Left ventricle myocardium inferior (tissue), 1 donor: ENCODE results near the gene STAC2. TPM values are rescaled to one million over a fixed set of nuclear protein-coding genes. Genes with fewer than 3 reads are reported as not detected.
A peak's percentile ranks its signal among the peaks of the same experiment; 100 is the strongest.

Experiments used
- DNase-seq: peaks from one replicate; pipeline ENCODE4 v3.0.0-alpha.2; 2020
- H3K27ac ChIP-seq: fragments of 200-600 bp; replicated peaks from 2 replicates; pipeline ENCODE4 v1.8.0; 2021
- H3K27me3 ChIP-seq: fragments of 200-600 bp; 2 replicates; pipeline ENCODE4 v1.8.0; 2021; ENCODE audit warnings: low read depth
- H3K36me3 ChIP-seq: fragments of 200-600 bp; 2 replicates; pipeline ENCODE4 v1.8.0; 2021
- H3K4me1 ChIP-seq: fragments of 200-600 bp; 2 replicates; pipeline ENCODE4 v1.8.0; 2021
- H3K4me3 ChIP-seq: fragments of 200-600 bp; 2 replicates; pipeline ENCODE4 v1.8.0; 2021; ENCODE audit warnings: mild to moderate bottlenecking, moderate library complexity
- H3K9me3 ChIP-seq: fragments of 200-600 bp; replicated peaks from 2 replicates; pipeline ENCODE4 v1.8.0; 2021
- intact Hi-C: fragments of 100-400 bp; cut with micrococcal nuclease; formaldehyde crosslinking; loops from one replicate; pipeline ENCODE4 v1.11.0; 2022
- total RNA-seq: library from RNA; stranded (reverse); fragmentation: NEBNext Ultra II Directional; extraction: Animal tissue kit (Norgen Biotek cat#: 25700); gene quantifications from one replicate; pipeline ENCODE4 v1.2.1, GENCODE V29; 2021
- TF ChIP-seq, protein P1 (sequence below): fragments of 200-600 bp; IDR thresholded peaks from 2 replicates; pipeline ENCODE4 v1.8.0; 2021; ENCODE audit warnings: antibody characterized with exemption, mild to moderate bottlenecking, borderline replicate concordance
- donor health status: DM: no; HTN: yes; CAD: no; lungs with severe emphysema.

The STAC2 gene
- total RNA-seq, 1 donor from 2014 or later, result 0.36 TPM

DNA sequence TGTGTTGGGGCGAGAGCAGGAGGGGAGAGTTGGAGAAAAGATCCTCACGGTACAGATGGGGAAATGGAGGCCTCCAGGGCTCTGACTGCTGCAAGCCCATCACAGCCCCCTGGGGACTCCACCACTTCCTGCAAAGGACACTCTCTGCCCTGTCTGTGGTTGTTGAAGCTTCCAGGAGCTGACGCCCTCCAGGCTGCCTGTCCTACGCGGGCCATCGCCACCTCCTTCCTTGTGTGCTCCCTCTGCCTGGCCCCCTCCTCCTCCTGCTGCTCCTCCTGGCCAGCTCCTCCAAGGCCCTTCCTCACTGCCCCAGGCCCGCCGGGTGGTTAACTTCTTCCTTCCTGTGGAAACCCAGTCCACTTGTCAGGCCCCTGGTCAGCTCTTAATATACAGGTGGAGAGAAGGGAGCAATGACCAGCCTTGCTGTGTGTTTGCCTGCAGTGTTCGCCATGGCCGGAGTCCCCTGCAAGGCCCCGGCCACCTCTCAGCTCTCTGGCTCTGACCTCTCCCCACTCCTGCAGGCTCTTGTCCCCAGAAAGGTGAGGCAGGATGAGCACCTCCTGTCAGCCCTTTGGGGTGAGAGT, 18.4 kb upstream of the STAC2 start:
- H3K4me3 ChIP-seq, result no peak overlapping the region
- no peaks in the 10 kb centered on the region for H3K9me3 ChIP-seq
- DNase-seq, result no peak
- TF ChIP-seq, protein P1, sequence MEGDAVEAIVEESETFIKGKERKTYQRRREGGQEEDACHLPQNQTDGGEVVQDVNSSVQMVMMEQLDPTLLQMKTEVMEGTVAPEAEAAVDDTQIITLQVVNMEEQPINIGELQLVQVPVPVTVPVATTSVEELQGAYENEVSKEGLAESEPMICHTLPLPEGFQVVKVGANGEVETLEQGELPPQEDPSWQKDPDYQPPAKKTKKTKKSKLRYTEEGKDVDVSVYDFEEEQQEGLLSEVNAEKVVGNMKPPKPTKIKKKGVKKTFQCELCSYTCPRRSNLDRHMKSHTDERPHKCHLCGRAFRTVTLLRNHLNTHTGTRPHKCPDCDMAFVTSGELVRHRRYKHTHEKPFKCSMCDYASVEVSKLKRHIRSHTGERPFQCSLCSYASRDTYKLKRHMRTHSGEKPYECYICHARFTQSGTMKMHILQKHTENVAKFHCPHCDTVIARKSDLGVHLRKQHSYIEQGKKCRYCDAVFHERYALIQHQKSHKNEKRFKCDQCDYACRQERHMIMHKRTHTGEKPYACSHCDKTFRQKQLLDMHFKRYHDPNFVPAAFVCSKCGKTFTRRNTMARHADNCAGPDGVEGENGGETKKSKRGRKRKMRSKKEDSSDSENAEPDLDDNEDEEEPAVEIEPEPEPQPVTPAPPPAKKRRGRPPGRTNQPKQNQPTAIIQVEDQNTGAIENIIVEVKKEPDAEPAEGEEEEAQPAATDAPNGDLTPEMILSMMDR, result no peak
- intact Hi-C loops, result loop anchor here (10.0 kb wide), 1 partner anchor 79 kb away; the partner anchor contains the start of gene ARL5C
- H3K27me3 ChIP-seq, result peaks cover 17% of the 10 kb centered on the region
- H3K36me3 ChIP-seq, result no peaks in the 10 kb centered on the region
- no peak overlapping the region for H3K27ac ChIP-seq
- H3K4me1 ChIP-seq, result peaks cover 18% of the 10 kb centered on the region

DNA sequence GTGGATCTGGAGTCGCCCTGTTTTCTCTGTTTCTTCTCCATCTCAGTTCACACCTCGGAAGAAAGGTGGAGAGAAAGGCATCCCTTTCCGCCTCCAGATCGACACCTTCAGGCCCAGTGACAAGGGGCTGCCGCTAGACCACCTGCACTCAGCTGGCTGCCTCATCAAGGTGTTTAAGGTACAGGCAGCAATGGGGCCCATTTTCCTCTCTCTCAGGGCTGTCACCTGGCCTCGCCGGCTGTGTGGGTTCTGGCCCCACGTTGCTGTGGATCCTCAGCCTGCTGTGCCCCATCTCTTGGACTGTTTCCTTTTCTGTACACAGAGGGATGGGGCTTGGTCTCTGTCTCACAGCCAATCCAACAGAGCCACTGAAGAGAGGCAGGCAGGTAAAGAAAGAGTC, 17.4 kb upstream of the STAC2 start:
- Histone ChIP-seq H3K4me3 (no peak overlapping the region), H3K36me3 (no peaks in the 10 kb centered on the region), H3K9me3 (no peaks in the 10 kb centered on the region), H3K27ac (no peak overlapping the region), H3K27me3 (peaks cover 26% of the 10 kb centered on the region), H3K4me1 (peaks cover 23% of the 10 kb centered on the region)
- TF ChIP-seq, protein P1, result no peak
- no peak for DNase-seq
- intact Hi-C loops, result loop anchor here (10.0 kb wide), 1 partner anchor 78 kb away; the partner anchor contains the start of gene ARL5C

DNA sequence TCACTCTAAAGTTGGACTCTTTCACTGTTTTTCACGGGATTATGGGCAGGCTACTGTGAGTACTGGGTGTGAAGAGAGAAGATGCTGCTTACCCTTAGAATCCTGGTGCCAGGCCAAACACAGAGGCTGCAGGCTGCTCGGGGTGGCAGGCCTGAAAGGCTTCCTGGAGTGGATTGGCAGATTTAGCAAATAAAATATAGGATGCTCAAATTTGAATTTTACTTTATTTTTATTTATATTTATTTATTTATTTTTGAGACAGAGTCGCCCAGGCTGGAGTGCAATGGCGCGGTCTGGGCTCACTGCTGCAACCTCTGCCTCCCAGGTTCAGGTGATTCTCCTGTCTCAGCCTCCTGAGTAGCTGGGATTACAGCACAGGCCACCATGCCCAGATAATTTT, 14.9 kb upstream of the STAC2 start:
- TF ChIP-seq, protein P1, result no peak
- Histone ChIP-seq H3K27me3 (peaks cover 38% of the 10 kb centered on the region), H3K9me3 (no peaks in the 10 kb centered on the region), H3K36me3 (no peaks in the 10 kb centered on the region), H3K4me1 (peaks cover 26% of the 10 kb centered on the region), H3K27ac (no peak overlapping the region), H3K4me3 (no peak overlapping the region)
- intact Hi-C loops, result loop anchor here (10.0 kb wide), 1 partner anchor 76 kb away; the partner anchor contains the start of gene ARL5C
- no peak for DNase-seq

DNA sequence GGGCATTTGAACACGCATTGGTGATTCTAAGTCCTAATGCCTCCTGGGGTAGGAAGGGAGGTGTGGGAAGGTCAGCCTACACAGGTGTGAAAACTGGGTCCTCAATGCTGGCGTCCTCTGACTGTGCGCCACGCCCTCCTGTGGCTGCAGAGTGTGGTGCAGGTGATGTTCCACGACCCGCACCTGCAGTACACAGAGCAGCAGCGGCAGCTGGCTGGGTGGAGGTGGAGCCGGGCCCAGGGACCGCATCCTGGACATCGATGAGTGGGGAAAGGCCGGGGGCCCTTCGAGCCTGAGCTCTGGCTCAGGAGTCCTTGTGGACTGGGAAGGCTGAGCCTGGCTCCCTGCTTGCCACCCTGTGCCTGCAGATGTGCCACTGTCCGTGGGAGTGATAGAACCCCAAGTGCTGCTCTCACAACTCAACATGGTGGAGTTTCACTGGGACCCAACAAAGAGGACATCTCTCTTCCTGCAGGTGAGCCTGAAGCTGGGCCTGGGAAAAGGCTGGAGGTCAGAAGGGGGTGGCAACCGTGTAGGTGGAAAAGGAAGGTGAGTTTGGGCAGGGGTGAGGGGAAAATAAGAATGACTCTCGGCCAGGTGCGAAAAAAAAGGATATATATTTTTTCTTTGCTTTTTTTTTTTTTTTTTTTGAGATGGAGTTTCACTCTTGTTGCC, 14.0 kb upstream of the STAC2 start:
- H3K27me3 ChIP-seq, result peaks cover 46% of the 10 kb centered on the region
- intact Hi-C loops, result loop anchor here (10.0 kb wide), 1 partner anchor 75 kb away; the partner anchor contains the start of gene ARL5C

DNA sequence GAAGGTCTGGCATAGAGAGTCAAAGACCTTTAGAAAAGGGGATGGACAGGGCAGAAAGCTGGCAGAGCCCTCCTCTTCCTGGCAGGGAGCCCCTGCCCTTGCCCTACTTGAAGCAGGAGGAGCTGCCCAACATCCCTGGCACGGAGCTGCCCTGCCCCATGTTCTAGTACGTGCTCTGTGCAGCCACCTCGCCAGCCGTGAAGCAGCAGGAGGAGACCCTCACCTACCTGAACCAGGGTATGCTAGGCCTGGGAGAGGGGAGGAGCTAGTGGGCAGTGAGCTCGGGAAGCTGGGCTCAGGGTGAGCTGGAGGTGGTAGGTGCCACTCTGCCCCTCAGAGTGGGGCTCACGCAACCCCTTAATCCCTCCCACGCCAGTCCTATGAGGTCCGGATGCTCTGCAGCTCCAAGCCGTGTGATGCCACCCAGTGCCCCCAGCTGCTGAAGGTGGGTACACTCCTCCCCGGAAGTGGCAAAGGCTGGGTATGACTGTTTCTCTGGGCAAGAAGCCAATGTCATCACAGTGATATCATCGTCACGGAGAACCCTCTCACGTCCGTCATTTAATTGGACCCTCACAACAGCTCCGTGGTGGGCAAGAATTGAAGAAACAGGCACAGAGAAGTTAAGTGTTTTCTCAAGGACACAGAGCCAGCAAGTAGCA, 12.7 kb upstream of the STAC2 start:
- Histone ChIP-seq H3K4me1 (peaks cover 9% of the 10 kb centered on the region), H3K9me3 (no peaks in the 10 kb centered on the region), H3K27me3 (peaks cover 59% of the 10 kb centered on the region), H3K27ac (no peak overlapping the region), H3K4me3 (no peak overlapping the region), H3K36me3 (no peaks in the 10 kb centered on the region)
- peak; percentile 55 for DNase-seq
- intact Hi-C loops, result no loop called here
- TF ChIP-seq, protein P1, result no peak

More for the DNA sequence above, 14.0 kb upstream of the STAC2 start:
- no peak for DNase-seq
- no peak overlapping the region for H3K4me3 ChIP-seq
- TF ChIP-seq, protein P1, result peak; percentile 62
- no peaks in the 10 kb centered on the region for H3K36me3 ChIP-seq
- peaks cover 19% of the 10 kb centered on the region for H3K4me1 ChIP-seq
- no peak overlapping the region for H3K27ac ChIP-seq
- H3K9me3 ChIP-seq, result no peaks in the 10 kb centered on the region
